HepG2 (cell line): ENCODE results near the gene ZNF628. TPM values are rescaled to one million over a fixed set of nuclear protein-coding genes. Genes with fewer than 3 reads are reported as not detected.

Experiments
- BHLHE40 ChIP-seq: IDR thresholded peaks from 2 replicates; pipeline ENCODE4 v1.6.1; 2011; ENCODE audit warnings: low read length, improper control_type of control experiment
- GABPB1 ChIP-seq: IDR thresholded peaks from 2 replicates; pipeline ENCODE4 v1.6.1; 2016; ENCODE audit warnings: mild to moderate bottlenecking, missing genetic modification reagents, moderate library complexity, missing compliant biosample characterization
- PRDM10 ChIP-seq: sonication (generic); formaldehyde crosslinking; IDR thresholded peaks from 2 replicates; pipeline ENCODE4 v1.4.0; 2020; ENCODE audit warnings: low read depth, missing genetic modification reagents
- SAP130 ChIP-seq: IDR thresholded peaks from 2 replicates; pipeline ENCODE4 v1.6.1; 2016; ENCODE audit warnings: low read depth
- TCF7 ChIP-seq: sonication (generic); IDR thresholded peaks from 2 replicates; pipeline ENCODE4 v1.6.1; 2016; ENCODE audit warnings: antibody characterized with exemption, low read depth
- TEAD3 ChIP-seq: optimal IDR thresholded peaks from 2 replicates; pipeline ENCODE3; 2016; ENCODE audit warnings: borderline replicate concordance
- ZBTB21 ChIP-seq: sonication (generic); formaldehyde crosslinking; IDR thresholded peaks from 2 replicates; pipeline ENCODE4 v1.4.0; 2020; ENCODE audit warnings: missing genetic modification reagents
- ZFP91 ChIP-seq: sonication (generic); formaldehyde crosslinking; IDR thresholded peaks from 2 replicates; pipeline ENCODE4 v1.9.0; 2022; ENCODE audit warnings: missing genetic modification reagents, mild to moderate bottlenecking, borderline replicate concordance
- polyA plus RNA-seq, 8 experiments: library from polyadenylated mRNA; depleted of rRNA in 3 of 8; stranded (reverse) in 7 of 8; unstranded in 1 of 8; fragments of >200 nt; fragmentation: Illumina TruSeq in 4 of 8; extraction: Trizol in 4 of 8; gene quantifications; 2 replicates each; pipeline versions ENCODE4 v1.2.1 to v1.2.3, GENCODE V29; 2011 to 2016; ENCODE audit warnings: low read depth in 4 of 8, missing spikeins in 1 of 8, mixed read lengths in 1 of 8; ENCODE audit not compliant: insufficient read depth in 1 of 8
- total RNA-seq, 5 experiments: library from RNA; depleted of rRNA; stranded (reverse); fragments of >200 nt; fragmentation: Illumina TruSeq; extraction: Trizol; gene quantifications; 2 replicates each; pipeline ENCODE4 v1.2.3, GENCODE V29; 2016; ENCODE audit warnings: low read depth in 1 of 5

The ZNF628 gene
- total and polyA plus RNA-seq, 2 of the 13 experiments (the other 11 are each of a cell fraction or from before 2014, with no cell fraction given): 0.54 to 1.2 TPM

DNA sequence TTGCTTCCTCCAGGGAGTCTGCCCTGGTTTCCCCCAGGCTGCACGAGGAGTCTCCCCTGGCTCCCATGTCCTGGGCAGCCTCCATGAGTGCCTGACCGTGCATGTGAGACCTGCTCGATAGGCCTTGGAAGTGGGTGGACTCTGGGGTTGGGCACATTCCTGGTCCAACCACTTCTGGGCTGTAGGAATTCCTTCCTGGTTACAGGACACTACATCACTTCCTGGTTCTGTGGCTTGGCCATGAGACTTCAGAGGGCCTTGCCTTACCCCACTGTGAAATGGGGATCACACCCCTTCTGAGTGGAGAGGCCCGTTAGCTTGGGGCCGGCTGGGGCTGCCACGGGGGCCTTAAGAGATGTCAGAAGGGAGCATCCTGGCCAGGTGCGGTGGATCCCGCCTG lies 4.0 kb upstream of the ZNF628 start (continued):
- TF ChIP-seq TCF7 (no peak), SAP130 (peak; percentile 24; the same call in 1 of the 2 replicates), TEAD3 (peak; percentile 34), GABPB1 (peak; percentile 55), ZFP91 (CRISPR knock-in tag) (no peak), ZBTB21 (CRISPR knock-in tag) (no peak), BHLHE40 (no peak), PRDM10 (CRISPR knock-in tag) (no peak)
- TF ChIP-seq, all 625 proteins: peak for 11
